ENCODE data around the gene ANKRD27. TPM values are rescaled to one million over a fixed set of nuclear protein-coding genes. Genes with fewer than 3 reads are reported as not detected.

ANKRD27 gene
- total RNA-seq, 1 experiment from 2014 or later: 48.1 TPM

- H3K27me3 ChIP-seq (ENCODE audit: insufficient read depth, low read length): no peaks in the 10 kb centered on the region
- ChIA-PET CTCF (no interaction called here), POLR2A (no interaction called here), RAD21 (ENCODE audit: low non-redundant PET in 1 of 2, low total read pairs in 2 of 2, uncharacterized antibody in 2 of 2, unreplicated experiment in 2 of 2) (no interaction called here)
- no peak for DNase-seq (ENCODE audit: low read depth, low spot score)
- H3K36me3 ChIP-seq (ENCODE audit: control insufficient read depth in 1 of 2, insufficient read depth in 2 of 2, low read length in 2 of 2): 0 out of 4 replicates have a peak, but pooled peaks cover 0 to 4% of the 10 kb centered on the region in 2 experiments
- no TSS peak for BruUV-seq (replicated peaks)
- H4K20me1 ChIP-seq (ENCODE audit: insufficient read depth): no peaks in the 10 kb centered on the region
- peak overlapping the region; percentile 85 for H3K9ac ChIP-seq (ENCODE audit: low read length)
- no peak for ATAC-seq
- peaks cover 18 to 27% of the 10 kb centered on the region in 2 experiments for H3K4me1 ChIP-seq (ENCODE audit: control insufficient read depth in 1 of 2, insufficient read depth in 2 of 2, low read length in 2 of 2)
- H3K9me3 ChIP-seq (ENCODE audit: control insufficient read depth in 1 of 2, insufficient read depth in 1 of 2, low read depth in 1 of 2, low read length in 2 of 2): no peaks in the 10 kb centered on the region
- intact Hi-C loops (cut with micrococcal nuclease): no loop called here
- peaks cover 57% of the 10 kb centered on the region for H3K79me2 ChIP-seq (ENCODE audit: insufficient read depth, low read length)
- TF ChIP-seq JUND (IDR thresholded peaks at IDR 0.05) (no peak), REST (IDR thresholded peaks at IDR 0.05; ENCODE audit: low read depth) (no peak), CBX3 (IDR thresholded peaks at IDR 0.05; ENCODE audit: low read depth) (no peak), ATF3 (IDR thresholded peaks at IDR 0.05) (no peak)
- no peak overlapping the region for H3K27ac ChIP-seq (ENCODE audit: low read depth, low read length)
- H3K4me3 ChIP-seq (replicated peaks in 1 of 2; ENCODE audit: low read depth in 1 of 2, low read length in 2 of 2): peak overlapping the region; percentile 81 to 93
- H3K4me2 ChIP-seq (ENCODE audit: low read length): peak overlapping the region; percentile 99
- H2AFZ ChIP-seq (ENCODE audit: low read depth, low read length, poor library complexity, severe bottlenecking): no peak overlapping the region
- no peaks in the 10 kb centered on the region for H3K9me2 ChIP-seq (ENCODE audit: insufficient read depth)
Measured at GRCh38 chr19:32673573-32673972, 1.4 kb downstream of the ANKRD27 start.

GRCh38 chr19:32672841-32673240, 2.1 kb downstream of the ANKRD27 start:
- RAD21 ChIA-PET (ENCODE audit: low non-redundant PET in 1 of 2, low total read pairs in 2 of 2, uncharacterized antibody in 2 of 2, unreplicated experiment in 2 of 2): no interaction called here

More at GRCh38 chr19:32672841-32673240, 2.1 kb downstream of the ANKRD27 start:
- Histone ChIP-seq H3K4me3 (replicated peaks in 1 of 2; ENCODE audit: low read depth in 1 of 2, low read length in 2 of 2) (no peak overlapping the region), H4K20me1 (ENCODE audit: insufficient read depth) (no peaks in the 10 kb centered on the region), H3K36me3 (ENCODE audit: control insufficient read depth in 1 of 2, insufficient read depth in 2 of 2, low read length in 2 of 2) (0 out of 4 replicates have a peak, but pooled peaks cover 0 to 4% of the 10 kb centered on the region in 2 experiments), H3K27ac (ENCODE audit: low read depth, low read length) (no peak overlapping the region), H3K9me2 (ENCODE audit: insufficient read depth) (no peaks in the 10 kb centered on the region), H3K27me3 (ENCODE audit: insufficient read depth, low read length) (no peaks in the 10 kb centered on the region), H3K79me2 (ENCODE audit: insufficient read depth, low read length) (peaks cover 65% of the 10 kb centered on the region), H3K4me2 (ENCODE audit: low read length) (peak overlapping the region; percentile 99; the same call in 1 of the 2 replicates), H3K9me3 (ENCODE audit: control insufficient read depth in 1 of 2, insufficient read depth in 1 of 2, low read depth in 1 of 2, low read length in 2 of 2) (no peaks in the 10 kb centered on the region), H3K4me1 (ENCODE audit: control insufficient read depth in 1 of 2, insufficient read depth in 2 of 2, low read length in 2 of 2) (peaks cover 18 to 27% of the 10 kb centered on the region in 2 experiments), H3K9ac (ENCODE audit: low read length) (no peak overlapping the region), H2AFZ (ENCODE audit: low read depth, low read length, poor library complexity, severe bottlenecking) (no peak overlapping the region)
- no TSS peak for BruUV-seq (replicated peaks)
- ChIA-PET CTCF (interaction anchor here (0.6 kb wide), 1 partner anchor 9 kb away, joined by 3 read pairs; no protein-coding TSS in a partner anchor), POLR2A (no interaction called here)
- intact Hi-C loops (cut with micrococcal nuclease): no loop called here
- no peak for TF ChIP-seq EZH2phosphoT487 (IDR thresholded peaks at IDR 0.05; ENCODE audit: borderline replicate concordance)
- TF ChIP-seq FOSL1 (IDR thresholded peaks at IDR 0.05; ENCODE audit: low read depth): no peak
- TF ChIP-seq CTCF (IDR thresholded peaks at IDR 0.05 in 2 of 3, conservative IDR thresholded peaks at IDR 0.05 in 1 of 3; ENCODE audit: borderline replicate concordance in 1 of 3, insufficient read depth in 1 of 3, low read depth in 2 of 3, low read length in 2 of 3): no peak
- TF ChIP-seq ATF3 (IDR thresholded peaks at IDR 0.05): no peak
- no peak for TF ChIP-seq SIN3A (IDR thresholded peaks at IDR 0.05; ENCODE audit: low read depth)
- ATAC-seq (no peak), DNase-seq (ENCODE audit: low read depth, low spot score) (no peak)
